Stimulated activated memory B cell treated with anti-CD40 and anti-IgM and Interleukin-4, amounts not matched to agents 10 μg/mL and 1 μg/mL and 100 μg/mL, for 72 hours (primary cell): ENCODE data around the gene TECR.
"Not testable (repeated sequence)": the region's sequence is repeated elsewhere in the genome, so short reads cannot be mapped to it uniquely, and the experiment has no call there.

Experiments
- ATAC-seq: fragments of 150-1000 bp; cut with Tn5 transposase; 2 replicates; pipeline ENCODE4 v1.10.0; 2021
- H3K27ac Mint-ChIP-seq: one replicate; pipeline ENCODE4 v1.8.0; 2022; ENCODE audit warnings: mild to moderate bottlenecking, mixed read lengths
- H3K27me3 Mint-ChIP-seq: one replicate; pipeline ENCODE4 v1.8.0; 2022; ENCODE audit warnings: mixed read lengths
- H3K36me3 Mint-ChIP-seq: one replicate; pipeline ENCODE4 v1.8.0; 2022; ENCODE audit warnings: mixed read lengths
- H3K4me1 Mint-ChIP-seq: one replicate; pipeline ENCODE4 v1.8.0; 2022; ENCODE audit warnings: mixed read lengths
- H3K4me3 Mint-ChIP-seq: one replicate; pipeline ENCODE4 v1.8.0; 2022; ENCODE audit warnings: mild to moderate bottlenecking, moderate library complexity, mixed read lengths
- H3K9me3 Mint-ChIP-seq: one replicate; pipeline ENCODE4 v1.8.0; 2022; ENCODE audit warnings: mixed read lengths

Gene TECR

DNA sequence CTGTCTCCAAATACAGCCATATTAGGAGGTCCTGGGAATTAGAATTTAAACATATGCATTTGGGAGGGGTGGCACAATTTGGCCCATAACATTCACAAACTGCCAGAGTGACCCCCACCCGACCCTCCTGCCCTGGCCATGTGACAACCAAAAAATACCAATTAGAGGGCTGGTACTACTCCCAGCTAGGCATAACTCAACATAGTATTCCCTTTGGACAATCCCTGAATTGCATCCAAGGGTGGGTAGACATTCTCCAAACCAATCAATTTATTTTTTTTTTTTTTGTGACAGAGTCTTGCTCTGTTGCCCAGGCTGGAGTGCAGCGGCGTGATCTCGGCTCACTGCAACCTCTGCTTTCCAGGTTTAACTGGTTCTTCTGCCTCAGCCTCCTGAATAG lies 83.3 kb downstream of the TECR start:
- Mint-ChIP-seq H3K4me3 (no peak overlapping the region), H3K4me1 (peaks cover 59% of the 10 kb centered on the region), H3K27me3 (no peaks in the 10 kb centered on the region), H3K27ac (peak overlapping the region; percentile 82), H3K36me3 (peaks cover 63% of the 10 kb centered on the region), H3K9me3 (no peaks in the 10 kb centered on the region)
- ATAC-seq = no peak

DNA sequence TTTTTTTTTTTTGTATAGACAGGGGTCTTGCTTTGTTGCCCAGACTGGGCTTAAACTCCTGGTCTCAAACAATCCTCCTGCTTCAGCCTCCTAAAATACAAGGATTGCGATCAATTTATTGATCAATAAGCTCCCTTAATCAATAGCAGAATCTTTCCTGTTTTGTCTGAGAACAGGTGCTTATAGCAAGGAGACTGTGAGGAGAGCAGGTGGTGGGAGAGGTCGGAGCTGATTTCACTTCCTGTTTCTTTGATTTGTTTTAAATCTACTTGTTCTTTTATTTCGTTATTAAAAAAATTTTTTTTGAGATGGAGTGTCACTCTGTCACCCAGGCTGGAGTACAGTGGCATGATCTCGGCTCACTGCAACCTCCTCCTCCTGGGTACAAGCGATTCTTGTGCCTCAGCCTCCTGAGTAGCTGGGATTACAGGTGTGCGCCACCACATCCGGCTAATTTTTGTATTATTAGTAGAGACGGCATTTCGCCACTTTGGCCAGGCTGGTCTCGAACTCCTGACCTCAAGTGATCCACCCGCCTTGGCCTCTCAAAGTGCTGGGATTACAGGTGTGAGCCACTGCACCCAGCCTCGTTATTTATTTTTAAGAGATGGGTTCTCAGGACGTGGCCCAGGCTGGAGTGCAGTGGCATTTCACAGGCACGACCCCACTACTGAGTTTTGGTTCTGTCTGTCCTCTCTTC lies 84.2 kb downstream of the TECR start:
- ATAC-seq = peak; percentile 60
- Mint-ChIP-seq H3K4me1 (peaks cover 54% of the 10 kb centered on the region), H3K36me3 (peaks cover 56% of the 10 kb centered on the region), H3K4me3 (peak overlapping the region; percentile 2), H3K27ac (peak overlapping the region; percentile 82)
- not testable (repeated sequence) for H3K27me3 Mint-ChIP-seq, H3K9me3 Mint-ChIP-seq

DNA sequence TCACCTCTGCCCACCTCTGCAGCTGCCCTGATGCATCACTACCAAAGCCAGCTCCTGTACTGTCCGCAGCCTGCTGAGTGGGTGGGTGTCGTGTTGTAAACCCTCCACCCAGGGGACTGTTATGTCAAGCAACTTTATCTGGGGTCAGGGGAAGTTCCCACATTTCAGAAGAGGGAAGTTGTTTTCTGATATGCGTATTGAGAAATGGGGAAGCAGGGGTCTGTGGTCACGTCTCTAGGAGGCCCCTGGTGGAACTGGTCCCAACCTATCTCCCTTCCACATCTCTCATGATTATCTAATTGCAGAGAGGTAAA lies 84.7 kb downstream of the TECR start:
- Mint-ChIP-seq H3K27ac (peak overlapping the region; percentile 82), H3K9me3 (peaks cover 3% of the 10 kb centered on the region), H3K36me3 (peaks cover 58% of the 10 kb centered on the region), H3K27me3 (no peaks in the 10 kb centered on the region), H3K4me1 (peaks cover 54% of the 10 kb centered on the region), H3K4me3 (peak overlapping the region; percentile 2)
- peak; percentile 97 for ATAC-seq
